ENCODE data around the gene COL26A1.

The COL26A1 gene

DNA sequence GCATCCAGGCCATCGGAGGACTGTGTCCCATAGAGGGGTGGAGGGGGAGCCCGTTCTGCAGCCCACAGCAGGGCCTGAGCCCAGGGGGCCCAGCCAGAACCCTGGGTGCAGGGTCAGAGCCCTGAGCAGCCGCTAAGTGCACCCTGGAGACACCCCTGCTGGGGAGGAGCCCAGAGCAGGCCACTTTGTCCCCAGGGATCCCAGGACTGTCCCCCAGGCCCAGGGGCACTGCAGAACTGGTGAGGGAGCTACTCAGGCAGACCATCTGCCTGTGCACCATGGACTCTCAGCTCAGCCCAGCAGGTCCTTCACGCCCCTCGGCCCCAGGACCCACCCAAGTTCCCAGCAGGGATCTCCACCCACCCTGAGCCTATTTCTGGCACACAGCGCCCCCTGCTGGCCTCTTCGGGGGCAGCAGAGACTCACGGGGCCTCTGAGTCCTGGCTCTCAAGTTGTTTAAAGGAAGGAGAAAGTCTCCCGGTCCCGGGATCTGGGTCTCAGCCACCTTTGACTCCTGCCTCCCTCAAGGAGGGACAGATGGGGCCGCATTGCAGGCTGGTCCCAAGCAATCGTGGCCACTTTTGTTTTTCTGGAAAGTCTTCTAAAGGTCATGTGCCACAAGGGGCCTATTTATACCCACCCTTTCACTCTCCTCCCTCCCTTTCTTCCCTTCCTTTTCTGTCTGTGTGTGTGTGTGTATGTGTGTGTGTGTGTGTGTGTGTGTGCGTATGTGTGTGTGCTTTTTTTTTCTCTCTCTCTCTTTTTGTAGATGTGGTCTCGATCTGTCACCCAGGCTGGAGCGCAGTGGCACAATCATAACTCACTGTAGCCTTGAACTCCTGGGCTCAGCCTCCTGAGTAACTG lies 176.2 kb downstream of the COL26A1 start:
- DNase-seq (ENCODE audit: low read depth in 2 of 2): peak; percentile 52 to 53

DNA sequence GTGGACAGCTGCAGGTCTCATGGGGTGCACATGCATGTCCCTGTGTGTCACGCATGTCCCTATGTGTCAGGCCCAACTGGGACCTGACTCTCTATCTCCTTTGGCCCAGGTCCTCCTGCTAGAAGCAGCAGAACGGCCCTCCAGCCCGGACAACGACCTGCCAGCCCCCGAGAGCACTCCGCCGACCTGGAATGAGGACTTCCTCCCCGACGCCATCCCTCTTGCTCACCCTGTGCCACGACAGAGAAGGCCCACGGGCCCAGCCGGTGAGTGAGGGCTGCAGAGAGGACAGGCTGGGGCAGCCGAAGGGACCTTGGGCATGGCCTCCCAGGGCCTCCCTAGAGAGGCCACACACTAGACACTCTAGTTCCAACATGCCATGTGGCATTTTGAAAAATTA lies 177.1 kb downstream of the COL26A1 start:
- TF ChIP-seq, protein P1, sequence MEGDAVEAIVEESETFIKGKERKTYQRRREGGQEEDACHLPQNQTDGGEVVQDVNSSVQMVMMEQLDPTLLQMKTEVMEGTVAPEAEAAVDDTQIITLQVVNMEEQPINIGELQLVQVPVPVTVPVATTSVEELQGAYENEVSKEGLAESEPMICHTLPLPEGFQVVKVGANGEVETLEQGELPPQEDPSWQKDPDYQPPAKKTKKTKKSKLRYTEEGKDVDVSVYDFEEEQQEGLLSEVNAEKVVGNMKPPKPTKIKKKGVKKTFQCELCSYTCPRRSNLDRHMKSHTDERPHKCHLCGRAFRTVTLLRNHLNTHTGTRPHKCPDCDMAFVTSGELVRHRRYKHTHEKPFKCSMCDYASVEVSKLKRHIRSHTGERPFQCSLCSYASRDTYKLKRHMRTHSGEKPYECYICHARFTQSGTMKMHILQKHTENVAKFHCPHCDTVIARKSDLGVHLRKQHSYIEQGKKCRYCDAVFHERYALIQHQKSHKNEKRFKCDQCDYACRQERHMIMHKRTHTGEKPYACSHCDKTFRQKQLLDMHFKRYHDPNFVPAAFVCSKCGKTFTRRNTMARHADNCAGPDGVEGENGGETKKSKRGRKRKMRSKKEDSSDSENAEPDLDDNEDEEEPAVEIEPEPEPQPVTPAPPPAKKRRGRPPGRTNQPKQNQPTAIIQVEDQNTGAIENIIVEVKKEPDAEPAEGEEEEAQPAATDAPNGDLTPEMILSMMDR (IDR thresholded peaks at IDR 0.05; ENCODE audit: low read depth, low read length): no peak
- DNase-seq (ENCODE audit: low read depth in 2 of 2): no peak
- no peak overlapping the region for H3K4me3 ChIP-seq (replicated peaks in 1 of 2; ENCODE audit: low read depth in 2 of 2, low read length in 2 of 2)

More for the DNA sequence above, 176.2 kb downstream of the COL26A1 start:
- H3K4me3 ChIP-seq (replicated peaks in 1 of 2; ENCODE audit: low read depth in 2 of 2, low read length in 2 of 2): no peak overlapping the region
- TF ChIP-seq, protein P1 (IDR thresholded peaks at IDR 0.05; ENCODE audit: low read depth, low read length): peak; percentile 91

DNA sequence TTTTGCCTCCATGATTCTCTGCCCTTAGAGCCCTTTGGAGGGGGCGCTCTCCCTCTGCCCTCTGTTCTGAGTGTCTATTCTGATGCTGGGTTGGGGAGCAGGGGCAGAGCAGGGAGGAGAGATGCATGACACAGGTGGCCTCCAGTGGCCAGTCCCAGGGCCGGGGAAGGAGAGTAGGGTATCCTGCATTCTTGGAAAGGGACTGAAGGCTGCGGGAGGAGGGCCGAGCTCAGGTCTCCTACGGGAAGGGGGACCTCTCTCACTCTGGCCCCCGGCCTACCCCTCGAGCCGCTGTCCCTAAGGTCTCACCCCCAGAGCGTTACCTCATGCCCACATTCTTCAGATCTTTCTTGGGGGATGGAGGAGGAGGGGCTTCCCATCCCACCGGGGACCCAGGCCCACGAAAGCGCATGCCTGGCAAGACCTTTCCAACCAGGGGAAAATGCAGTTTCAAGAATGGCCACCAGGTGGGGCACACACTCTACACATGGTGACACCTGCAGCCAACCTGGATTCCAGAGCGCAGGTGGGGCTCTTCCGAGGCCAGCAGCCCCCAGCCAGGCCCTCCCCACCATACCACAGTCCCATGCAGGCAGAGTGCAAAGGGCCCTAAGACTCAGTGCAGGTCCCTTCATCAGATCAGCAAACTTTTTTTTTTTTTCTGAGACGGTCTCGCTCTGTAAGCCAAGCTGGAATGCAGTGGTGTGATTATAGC lies 180.0 kb downstream of the COL26A1 start:
- TF ChIP-seq, protein P1 (IDR thresholded peaks at IDR 0.05; ENCODE audit: low read depth, low read length): peak; percentile 86
- H3K4me3 ChIP-seq (replicated peaks in 1 of 2; ENCODE audit: low read depth in 2 of 2, low read length in 2 of 2): no peak overlapping the region
- peak; percentile 54 to 58 for DNase-seq (ENCODE audit: low read depth in 2 of 2)

DNA sequence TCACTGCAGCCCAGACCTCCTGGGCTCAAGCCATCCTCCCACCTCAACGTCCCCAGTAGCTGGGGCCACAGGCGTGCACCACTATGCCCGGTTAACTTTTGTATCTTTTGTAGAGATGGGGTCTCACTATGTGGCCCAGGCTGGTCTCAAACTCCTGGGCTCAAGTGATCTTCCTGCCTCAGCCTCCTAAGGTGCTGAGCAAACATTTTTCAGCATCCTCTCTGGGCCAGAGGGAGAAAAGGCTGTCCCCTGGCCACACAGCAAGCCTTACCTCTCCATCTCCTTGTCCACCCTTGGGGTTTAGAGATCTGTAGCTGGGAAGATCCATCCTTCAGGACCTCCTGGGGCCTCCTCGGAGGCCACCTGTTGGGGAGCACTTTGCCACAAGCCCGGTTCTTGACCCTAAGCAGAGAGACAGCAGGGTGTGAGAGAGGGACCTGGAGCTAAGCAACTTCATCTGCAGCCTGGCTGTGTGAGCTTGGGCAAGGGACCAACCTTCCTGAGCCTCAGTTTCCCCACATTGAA lies 180.6 kb downstream of the COL26A1 start:
- TF ChIP-seq, protein P1 (IDR thresholded peaks at IDR 0.05; ENCODE audit: low read depth, low read length): no peak
- no peak overlapping the region for H3K4me3 ChIP-seq (replicated peaks in 1 of 2; ENCODE audit: low read depth in 2 of 2, low read length in 2 of 2)
- no peak for DNase-seq (ENCODE audit: low read depth in 2 of 2)

DNA sequence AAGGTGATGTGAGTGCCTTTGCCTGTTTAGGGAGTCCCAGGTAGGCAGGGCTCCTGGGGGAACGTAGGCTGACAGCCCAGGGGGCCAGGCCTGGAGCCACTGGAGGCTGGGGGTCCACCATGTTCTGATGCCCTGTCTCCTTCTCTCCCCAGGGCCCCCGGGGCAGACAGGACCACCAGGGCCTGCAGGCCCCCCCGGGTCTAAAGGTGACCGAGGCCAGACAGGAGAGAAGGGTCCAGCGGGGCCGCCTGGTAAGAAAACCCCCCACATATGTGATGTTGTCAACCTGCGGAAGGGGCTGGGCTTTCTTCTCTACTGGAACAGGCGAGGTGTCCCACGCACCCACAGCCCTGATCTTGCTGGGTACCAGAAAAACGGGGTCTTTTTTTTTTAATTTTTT lies 181.2 kb downstream of the COL26A1 start:
- H3K4me3 ChIP-seq (replicated peaks in 1 of 2; ENCODE audit: low read depth in 2 of 2, low read length in 2 of 2): no peak overlapping the region
- TF ChIP-seq, protein P1 (IDR thresholded peaks at IDR 0.05; ENCODE audit: low read depth, low read length): no peak
- DNase-seq (ENCODE audit: low read depth in 2 of 2): no peak

DNA sequence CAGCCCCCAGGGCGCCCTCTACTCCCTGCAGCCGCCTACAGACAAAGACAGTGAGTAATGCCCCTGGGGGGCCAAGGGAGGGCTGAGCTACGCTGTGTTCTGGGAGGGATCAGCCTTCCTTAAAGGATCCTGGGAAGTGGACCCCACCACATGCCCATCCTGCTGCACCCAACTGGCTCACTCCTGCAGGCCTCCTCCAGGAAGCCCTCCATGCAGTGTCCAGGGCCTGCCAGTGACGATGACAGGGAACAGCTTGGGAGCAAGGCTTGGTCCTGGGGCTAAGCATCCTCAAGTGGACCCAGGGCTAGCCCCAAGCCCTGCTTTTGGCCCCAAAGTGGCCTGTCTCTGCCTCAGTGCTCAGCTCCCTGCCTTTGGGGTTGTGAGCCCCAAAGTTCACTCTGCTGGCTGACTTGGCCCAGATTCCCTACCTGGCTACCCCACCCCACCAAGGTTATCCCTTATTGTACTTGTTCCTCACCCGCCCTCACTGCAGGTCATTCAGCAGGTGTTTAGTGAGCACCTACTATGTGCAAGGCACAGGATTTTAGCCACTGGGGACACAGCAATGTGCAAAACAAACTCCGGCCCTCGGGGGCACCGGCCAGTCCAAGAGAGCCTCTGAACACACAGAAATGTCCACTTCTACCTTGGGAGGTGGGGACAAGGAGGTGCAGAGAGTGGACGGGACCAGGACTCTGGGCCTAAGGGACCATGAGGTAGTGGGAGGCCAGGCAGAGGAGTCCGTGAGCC lies 182.9 kb downstream of the COL26A1 start:
- TF ChIP-seq, protein P1 (IDR thresholded peaks at IDR 0.05; ENCODE audit: low read depth, low read length): no peak
- no peak overlapping the region for H3K4me3 ChIP-seq (replicated peaks in 1 of 2; ENCODE audit: low read depth in 2 of 2, low read length in 2 of 2)
- no peak for DNase-seq (ENCODE audit: low read depth in 2 of 2)
